HuH-7.5 (cell line): ENCODE data around the gene ZRANB2.

Experiments
- DNase-seq: peaks from one replicate; pipeline ENCODE4 v3.0.0; 2011; ENCODE audit warnings: low spot score

Gene ZRANB2, protein sequence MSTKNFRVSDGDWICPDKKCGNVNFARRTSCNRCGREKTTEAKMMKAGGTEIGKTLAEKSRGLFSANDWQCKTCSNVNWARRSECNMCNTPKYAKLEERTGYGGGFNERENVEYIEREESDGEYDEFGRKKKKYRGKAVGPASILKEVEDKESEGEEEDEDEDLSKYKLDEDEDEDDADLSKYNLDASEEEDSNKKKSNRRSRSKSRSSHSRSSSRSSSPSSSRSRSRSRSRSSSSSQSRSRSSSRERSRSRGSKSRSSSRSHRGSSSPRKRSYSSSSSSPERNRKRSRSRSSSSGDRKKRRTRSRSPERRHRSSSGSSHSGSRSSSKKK

DNA sequence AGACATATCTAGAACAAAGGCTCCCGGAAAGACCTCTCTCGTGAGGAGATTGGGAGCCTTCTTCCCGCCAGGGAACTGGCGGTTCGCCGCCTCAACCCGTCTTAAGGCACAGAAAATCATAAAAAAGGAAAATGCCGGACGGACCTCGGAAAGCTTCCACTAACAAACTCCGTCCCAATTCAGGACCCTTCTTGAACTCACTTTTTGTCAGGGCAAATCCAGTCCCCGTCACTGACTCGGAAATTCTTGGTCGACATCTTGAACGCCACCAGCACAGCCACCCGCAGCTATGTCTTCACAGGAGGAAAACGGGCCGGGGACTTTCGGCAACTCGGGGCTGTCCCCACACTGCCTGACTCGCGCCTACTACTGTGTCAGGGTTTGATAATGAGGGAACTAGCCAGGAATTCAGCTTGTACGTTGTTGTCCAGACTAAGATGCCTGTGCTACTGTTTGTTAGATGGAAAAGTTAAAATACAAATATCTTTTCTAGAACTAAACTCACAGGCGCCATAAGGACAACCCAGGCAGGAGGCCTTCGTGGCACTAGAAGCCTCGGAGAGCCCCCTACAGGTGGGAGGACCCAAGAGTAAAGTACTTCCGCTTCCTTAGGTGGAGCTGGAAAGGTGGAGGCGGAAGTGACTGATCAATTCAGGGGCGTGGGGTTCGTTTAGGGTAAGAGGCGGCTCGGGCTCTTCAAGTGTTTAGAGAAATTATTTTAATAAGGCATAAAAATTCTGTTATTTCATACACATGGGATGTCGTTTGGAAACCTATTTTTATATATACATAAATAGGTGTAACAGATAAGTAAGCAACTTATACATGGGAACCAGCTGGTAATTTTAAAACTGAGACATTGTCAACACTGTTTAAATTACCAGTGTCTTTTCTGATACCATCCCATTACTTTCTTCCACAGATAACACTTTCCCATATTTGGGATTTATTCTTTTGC, at the start of gene ZRANB2:
Gene ZRANB2 (minus strand): TSS at position 297 of the 958 bp plus-strand sequence. CDS start 40 bp downstream, at position 257.
- DNase-seq: peak; percentile 51

DNA sequence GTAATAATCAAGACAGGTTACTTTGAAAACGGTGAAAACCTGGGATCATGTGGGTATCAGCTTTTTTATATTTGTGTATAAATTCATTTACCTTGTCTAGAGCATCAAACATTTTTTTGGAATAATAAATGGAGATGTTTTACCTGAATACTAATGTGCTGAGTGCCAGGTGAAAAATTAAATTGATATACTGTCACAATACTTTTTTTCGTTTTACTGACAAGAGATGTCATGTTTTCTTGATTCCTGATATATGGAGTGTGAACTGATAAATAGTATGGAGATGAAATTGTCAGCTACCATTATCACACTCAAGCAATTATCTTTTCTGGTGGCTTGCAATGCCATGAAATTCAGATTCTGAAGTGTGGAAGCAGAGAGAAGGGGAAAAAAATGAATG, 47.2 kb upstream of the ZRANB2 start:
- DNase-seq: no peak

DNA sequence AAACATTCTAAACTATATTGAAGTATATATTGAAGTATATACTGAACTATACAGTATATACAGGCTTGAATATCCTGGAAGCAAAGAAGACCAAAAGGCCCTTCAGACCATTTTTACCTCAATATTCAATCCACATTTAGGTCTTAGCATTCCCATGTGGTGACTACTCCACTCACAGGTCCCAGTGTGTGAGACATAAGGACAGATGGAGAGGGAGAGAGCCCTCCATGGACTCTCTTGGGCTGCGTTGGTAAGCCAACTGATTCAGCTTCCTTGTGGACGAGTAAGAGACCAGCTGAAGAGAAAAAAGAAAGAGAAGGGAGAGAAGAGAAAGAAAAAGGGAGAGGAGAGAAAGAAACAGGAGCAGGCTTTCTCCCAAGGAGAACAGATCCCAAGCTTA, 37.3 kb upstream of the ZRANB2 start:
- no peak for DNase-seq

DNA sequence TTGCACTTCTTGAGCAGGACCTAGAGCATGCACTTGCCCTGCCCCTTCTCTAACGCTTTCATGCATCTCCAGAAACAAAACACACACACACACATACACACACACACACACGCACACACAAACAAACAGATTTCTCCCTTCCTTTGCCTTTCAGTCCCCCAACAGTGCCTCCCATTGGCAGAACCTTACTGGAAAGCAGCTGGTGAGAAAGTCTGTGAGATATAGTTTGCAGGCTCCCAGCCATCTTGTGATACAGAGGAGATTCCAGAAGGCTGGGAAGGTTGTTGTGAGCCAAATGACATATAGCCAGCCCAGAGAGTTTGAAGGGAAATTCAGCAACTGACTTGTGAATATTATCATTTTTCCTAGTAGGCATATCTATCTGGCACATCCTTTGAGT, 35.9 kb upstream of the ZRANB2 start:
- DNase-seq: no peak

DNA sequence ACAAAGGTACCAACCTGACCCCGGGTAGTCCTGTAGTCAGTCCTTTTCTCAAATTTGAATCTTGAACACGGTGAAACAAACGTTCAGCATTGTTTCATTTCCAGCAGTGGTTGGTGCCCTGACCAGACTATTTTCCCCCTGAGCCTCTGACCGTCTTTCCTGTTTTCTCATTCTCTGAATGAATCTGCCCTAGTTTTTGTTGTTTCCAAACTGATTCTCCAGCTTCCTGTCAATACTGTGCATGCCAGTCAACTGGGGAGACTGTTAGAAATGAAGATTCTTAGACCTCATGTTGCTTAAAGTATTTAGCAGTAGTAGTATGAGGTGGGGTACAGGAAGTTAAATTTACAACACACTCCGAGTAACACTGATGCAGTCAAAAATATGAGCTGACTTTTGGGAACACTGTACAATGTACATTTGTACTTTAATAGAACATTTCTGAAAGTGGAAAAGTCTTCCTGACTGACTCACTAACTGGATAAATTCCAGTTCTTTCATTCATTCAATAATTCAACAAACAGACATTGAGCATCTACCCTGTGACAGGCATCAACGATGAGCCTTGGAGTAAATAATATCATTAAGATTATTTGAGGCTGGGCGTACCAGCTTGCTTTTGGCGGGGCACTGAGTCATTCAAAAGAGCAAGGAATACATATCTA, 26.0 kb upstream of the ZRANB2 start:
- no peak for DNase-seq

DNA sequence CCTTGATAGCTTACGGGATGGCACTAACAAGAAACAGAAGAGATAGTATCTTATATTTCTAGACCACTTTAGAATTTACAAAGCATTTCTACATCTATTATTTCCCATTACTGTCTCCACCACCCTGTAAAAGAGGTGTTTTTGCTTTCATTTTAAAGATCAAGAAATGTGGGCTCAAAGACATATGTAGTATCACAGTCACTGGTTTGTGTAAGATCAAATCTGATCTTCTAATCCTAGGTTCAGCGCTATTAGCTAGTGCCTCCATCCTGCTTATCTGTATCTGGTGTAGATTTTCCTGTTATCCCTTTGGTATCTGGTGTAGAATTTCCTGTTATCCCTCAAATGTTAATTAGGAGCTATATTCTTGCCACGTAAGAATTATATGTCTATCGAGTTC, 23.6 kb upstream of the ZRANB2 start:
- DNase-seq: no peak

DNA sequence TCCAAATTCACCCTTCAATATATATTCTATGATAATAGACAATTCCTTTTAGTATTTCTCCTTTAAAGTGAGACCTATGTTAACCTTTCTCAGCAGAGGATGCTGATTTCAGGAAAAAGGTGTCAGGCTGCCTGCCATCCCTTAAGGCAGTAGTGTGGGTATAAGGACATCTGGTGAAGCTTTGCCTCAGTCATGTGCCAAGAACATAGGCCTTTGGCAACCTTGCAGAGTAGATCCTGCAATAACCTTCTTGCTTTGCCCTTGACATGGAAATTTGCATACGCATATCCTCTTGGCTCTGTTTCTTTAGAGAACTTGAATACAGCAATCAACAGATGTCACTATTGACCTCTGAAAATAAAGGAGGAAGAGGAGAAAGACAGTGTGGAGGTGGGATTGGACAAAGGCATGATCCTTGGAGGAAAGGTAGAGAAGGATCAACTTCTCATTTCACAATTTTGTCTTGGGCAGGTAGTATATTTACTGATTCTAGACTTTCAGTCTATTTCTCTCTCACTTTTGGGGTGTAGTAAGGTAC, 21.1 kb upstream of the ZRANB2 start:
- DNase-seq: no peak

DNA sequence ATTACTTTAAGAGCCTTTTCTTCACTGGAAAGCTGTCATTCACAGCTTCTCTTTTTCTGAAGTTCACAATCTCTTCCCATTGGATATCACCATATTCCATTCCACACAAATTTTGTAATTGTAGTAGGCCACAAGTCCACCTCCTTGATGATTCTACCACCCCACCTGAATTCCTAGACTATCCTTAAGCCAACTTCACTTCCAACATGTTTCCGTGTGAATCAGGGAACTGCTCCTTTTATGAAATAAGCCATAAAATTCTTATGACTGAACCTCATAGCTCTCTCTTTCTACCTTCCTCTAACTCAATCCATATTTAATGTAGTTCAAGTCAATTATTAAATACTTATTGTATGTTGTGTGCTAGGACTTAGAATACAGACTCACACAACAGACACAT, 16.6 kb upstream of the ZRANB2 start:
- DNase-seq: no peak

DNA sequence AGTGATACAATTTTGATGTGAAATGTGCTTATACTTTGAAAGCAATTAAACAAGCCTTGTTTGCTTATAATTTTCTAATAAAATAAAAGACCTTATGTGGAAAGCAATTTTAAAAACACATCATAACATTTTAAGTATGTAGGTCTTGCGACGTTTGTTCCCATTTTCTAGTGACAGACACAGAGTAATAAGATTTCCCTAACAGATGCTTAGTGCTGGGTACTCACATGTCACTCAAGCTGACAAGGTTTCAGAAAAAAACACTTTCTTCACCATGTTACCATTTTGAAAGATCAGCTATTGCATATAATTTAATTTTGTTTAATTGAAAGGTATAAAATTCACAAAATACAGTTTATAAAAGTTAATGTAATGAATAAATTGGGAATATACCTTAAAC, 14.1 kb upstream of the ZRANB2 start:
- no peak for DNase-seq

DNA sequence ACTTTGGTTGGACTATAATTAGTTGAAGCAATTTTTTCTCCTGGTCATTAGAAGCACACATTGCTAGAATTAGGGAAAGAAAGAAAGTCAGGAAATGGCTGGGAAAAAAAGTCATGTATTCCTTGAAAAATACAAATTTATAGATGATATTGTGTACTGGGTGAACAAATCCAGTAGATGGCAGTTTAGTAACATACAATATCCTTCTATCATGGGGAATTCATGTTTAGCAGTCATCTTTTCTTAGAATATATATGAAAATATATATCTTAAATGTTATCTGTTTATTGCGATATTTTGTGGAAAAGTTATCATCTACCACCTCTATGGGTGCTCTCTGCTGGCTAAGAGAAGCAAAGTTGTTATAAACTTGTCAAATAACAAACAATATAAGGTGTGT, 13.1 kb upstream of the ZRANB2 start:
- DNase-seq: no peak

DNA sequence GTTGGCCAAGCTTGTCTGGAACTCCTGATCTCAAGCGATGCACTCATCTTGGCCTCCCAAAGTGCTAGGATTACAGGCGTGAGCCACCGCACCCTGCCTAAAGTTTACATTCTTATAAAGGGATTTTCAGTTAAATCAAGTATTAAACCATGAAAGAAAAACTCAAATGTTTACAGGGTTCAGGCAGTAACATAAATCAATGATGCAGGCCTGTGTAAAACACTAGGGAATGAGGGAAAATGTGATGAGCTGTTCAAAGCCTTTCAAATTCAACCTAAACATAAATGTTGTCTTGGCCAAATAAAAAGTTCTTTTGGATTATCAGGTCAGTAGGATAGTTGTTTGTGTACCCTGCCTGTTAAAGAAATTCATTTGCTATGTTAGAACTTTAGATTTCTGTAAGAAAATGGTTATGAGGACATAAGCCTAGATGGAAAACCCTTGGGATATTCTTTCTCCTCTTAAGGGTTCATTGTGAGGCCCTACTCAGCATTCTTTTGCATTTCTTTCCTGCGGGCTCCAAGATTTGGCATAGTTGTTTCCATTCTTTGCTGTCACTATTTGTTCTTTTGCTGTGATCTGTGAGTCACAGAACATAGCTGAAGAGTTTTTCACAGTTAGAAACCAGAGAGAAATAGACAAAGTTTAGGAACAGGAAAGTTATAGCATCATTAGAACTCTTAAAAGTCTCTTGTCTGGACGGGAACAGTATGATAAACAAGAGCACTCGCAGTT, 8.9 kb upstream of the ZRANB2 start:
- DNase-seq: no peak

DNA sequence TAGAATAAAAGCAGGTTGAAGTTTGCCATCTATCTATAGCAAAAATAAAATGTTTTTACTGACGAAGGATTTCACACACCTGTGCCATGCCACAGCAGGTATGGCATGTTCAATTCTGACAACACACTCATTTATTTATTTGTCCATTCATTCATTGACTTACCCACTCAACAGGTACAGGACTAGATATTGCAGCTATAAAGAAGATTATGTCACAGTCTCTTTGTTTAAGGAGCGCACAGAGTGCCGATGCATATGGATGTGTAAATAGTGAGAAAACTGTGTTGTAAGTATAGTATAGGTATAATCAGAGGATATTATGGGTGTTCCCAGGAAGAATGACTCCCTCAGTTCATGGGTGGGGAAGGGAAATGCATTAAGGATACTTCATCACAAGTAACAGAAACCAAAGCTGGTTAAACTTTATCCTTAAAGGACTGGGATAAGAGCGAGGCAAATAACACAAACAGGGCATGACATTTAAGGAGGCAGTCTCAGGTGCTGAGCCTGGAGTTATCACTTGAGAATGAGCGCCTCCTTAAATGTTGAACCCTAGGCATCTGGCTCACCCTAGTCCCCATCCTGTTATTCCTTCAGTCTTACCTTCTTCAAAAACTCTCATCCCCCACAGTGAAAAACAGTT, 7.9 kb upstream of the ZRANB2 start:
- no peak for DNase-seq

DNA sequence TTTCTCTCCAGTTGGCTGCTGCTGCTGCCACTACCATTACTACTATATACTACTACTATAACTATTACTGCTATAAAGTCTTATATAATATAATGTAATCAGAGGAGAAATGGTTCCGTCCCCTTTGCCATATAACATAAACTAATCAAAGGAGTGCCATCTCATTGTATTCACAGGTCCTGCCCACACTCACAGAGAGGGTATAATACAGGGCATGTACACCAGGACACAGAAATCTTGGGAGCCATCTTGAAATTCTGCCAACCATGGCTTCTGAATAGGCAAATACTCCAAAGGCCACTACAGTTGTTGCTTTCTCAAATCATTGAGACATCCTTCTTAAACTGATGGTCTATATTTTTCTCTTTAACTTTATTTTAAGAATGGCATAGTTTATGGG, 6.9 kb upstream of the ZRANB2 start:
- no peak for DNase-seq

DNA sequence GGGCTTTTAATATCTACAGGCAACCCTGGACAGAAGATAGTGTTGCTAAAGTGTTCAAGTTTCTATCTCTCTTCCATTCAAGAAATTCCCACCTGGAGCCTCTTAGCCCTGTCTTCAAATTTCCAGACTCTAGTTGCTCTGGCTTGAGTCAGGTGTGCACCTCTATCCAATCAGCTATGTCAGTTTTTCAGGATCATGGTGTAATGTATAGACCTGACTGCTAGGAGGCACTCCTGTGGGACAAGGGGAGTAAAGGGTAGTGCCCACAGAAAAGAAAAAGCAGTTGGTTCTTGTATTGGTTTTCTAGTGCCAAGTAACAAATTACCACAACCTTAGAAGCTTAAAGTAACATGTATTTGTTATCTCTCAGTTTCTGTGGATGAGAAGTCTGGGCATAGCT, 6.2 kb upstream of the ZRANB2 start:
- DNase-seq: no peak

DNA sequence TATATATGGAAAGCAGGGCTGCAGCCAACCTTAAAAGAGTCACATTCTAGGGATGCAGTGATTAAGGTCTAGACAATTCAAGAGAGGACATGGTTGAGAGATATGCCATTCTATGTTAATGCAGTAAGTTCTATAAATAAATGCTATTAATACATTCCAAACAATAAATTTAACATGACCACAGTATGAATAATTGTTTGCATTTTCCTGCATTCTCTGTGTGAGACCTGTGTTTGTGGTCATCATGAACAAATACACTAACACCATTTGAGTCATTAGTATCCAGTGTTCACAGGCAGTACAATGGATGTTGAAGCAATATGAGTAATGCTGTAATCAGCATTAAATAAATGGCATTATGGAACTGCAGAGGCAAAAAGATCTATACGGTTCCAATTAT, 5.5 kb upstream of the ZRANB2 start:
- no peak for DNase-seq

DNA sequence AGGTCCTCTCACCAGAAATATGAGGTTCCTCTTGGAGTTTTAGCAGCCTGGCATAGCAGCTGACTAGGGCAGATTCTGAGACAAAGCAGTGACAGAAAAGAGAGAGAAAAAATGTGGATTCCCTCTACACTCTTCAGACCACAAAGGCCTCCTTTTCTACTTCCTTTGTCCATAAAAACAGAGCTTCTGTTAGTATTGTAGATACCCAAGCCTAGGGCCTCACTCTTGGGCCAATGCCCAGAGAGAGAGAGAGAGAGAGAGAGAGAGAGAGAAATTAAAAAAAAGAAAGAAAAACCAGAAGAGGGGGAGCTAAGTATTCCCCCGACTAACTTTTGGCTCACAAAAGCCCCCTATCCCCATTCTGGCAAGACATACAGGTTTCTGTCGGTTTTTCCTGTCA, 2.4 kb upstream of the ZRANB2 start:
- DNase-seq: no peak

DNA sequence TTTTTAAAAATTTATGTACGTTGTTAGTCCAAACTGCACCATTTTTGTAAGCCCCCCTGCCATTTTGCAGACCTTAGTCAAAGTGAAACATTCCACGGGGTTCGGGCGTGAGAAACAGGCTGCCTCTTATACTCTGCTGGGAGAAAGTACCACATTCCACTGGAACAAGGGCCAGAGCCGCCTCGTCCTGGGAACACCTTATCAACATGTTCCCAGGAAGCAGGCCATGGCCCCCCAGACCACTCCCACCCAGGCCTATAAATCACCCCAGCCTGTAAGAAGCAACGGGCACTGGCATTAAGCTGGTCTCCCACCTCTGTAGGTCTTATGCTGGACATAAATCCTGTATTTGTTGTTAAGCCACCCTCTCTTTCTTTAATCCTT, 854 bp upstream of the ZRANB2 start:
- DNase-seq: no peak

DNA sequence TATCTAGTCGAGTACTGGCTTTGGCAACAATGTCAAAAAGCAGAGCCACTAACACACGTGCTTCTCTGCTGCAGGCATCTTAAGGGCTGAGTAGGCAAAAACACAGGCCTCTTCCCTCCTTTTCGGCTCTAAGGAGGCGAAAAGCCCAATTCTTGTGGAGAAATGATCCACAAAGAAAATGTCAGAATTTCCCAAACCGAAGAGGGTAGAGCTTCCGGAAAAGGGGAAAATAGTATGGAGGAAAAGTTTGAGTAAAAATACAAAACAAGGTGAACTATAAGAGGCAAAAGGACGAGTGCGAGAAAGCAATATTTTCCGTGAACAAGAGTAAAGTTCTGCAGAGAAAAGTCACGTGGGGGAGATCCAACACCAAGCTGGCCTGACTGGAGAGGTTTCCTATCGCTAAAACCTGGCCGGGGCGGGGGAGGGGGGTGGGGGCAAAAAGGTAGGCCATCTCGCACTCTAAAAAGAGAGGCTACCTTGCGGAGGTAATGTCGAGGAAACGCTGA, 551 bp downstream of the ZRANB2 start:
- no peak for DNase-seq

DNA sequence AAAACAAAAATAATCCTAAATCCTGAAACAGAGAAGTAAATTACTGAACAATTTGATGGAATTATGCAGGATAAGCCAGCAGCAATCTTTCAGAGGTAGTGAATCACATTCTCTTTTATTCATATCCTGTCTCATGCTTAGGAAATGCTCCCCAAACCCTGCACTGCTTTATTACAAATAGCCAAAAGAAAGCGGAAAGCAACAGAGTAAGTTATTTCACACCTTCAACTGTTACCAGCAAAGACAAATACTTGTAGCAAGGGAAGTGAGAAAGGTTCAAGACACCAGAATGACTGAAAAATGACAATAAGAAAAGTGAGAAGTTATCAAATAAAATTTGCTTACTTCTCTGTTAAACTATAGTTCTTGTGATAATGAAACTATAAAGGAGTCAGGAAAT, 6.2 kb downstream of the ZRANB2 start:
- DNase-seq: no peak

DNA sequence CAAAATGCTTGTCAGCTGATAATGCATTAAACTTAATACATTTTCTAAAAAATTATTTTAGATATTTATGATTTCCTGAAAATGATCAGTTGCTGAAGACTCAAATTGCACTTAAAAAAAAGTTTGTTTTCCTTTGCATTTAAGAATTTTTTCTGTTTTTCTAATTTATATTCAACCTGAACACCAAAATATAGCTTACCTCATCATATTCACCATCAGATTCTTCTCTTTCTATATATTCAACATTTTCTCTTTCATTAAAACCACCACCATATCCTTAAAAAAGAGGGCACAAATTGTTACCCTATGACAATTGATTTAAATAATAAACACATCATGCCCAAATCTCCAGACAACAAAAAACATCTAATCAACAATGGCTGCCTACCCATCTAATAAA, 8.6 kb downstream of the ZRANB2 start:
- no peak for DNase-seq

DNA sequence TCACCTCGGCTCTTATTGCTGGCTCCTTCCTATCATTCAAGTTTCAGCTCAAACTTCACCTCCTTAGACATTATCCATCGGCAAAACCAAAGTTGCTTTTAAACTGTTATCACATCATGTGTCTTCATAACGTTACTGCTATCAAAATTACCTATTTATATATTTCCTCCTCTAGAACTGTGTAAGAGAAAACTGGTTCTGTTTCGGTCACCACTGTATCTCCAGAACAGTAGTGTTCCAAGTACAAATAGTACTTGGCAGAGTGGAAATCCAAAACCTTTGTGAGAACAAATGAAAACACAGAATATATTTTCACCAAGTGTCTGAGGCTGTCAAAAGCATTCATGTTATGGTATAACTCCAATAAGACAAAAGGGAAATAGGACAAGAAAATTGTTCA, 9.1 kb downstream of the ZRANB2 start:
- no peak for DNase-seq
